WTC11 (cell line): Measurements from ENCODE around the gene NFAM1. TPM values are rescaled to one million over a fixed set of nuclear protein-coding genes. Genes with fewer than 3 reads are reported as not detected.

Experiments used
- ATAC-seq: fragments of 200-7000 bp; cut with Tn5 transposase; 2 replicates; pipeline ENCODE4 v1.10.0; 2021; ENCODE audit warnings: mild to moderate bottlenecking, moderate library complexity
- CTCF ChIA-PET: fragments of 300-600 bp; sonication (Branson Sonifier 250); formaldehyde crosslinking; loops from one replicate; lab custom pipeline; 2021; ENCODE audit warnings: antibody characterized with exemption; lab: Charles Lee
- POLR2A ChIA-PET: fragments of 350-600 bp; sonication (Branson Sonifier 250); formaldehyde crosslinking; loops from one replicate; lab custom pipeline; 2021; ENCODE audit warnings: antibody characterized with exemption; lab: Charles Lee
- DNase-seq: peaks from one replicate; pipeline ENCODE4 v3.0.0; 2021; ENCODE audit warnings: low spot score
- H3K27ac Mint-ChIP-seq: 2 replicates; pipeline ENCODE4 v1.8.0; 2021; ENCODE audit warnings: mixed read lengths
- H3K27me3 Mint-ChIP-seq: 2 replicates; pipeline ENCODE4 v1.8.0; 2021; ENCODE audit warnings: low read depth, mild to moderate bottlenecking, moderate library complexity, mixed read lengths
- H3K36me3 Mint-ChIP-seq: 2 replicates; pipeline ENCODE4 v1.8.0; 2021; ENCODE audit warnings: mixed read lengths
- H3K4me1 Mint-ChIP-seq: 2 replicates; pipeline ENCODE4 v1.8.0; 2022; ENCODE audit warnings: mixed read lengths
- H3K4me3 Mint-ChIP-seq: 2 replicates; pipeline ENCODE4 v1.8.0; 2021; ENCODE audit warnings: mild to moderate bottlenecking, moderate library complexity, mixed read lengths
- H3K9me3 Mint-ChIP-seq: 2 replicates; pipeline ENCODE4 v1.8.0; 2021; ENCODE audit warnings: mixed read lengths
- CBFB ChIP-seq: sonication (generic); formaldehyde crosslinking; IDR thresholded peaks from 2 replicates; pipeline ENCODE4 v1.8.1; 2022; ENCODE audit warnings: mild to moderate bottlenecking, low read depth, missing genetic modification reagents
- CREM ChIP-seq: sonication (generic); formaldehyde crosslinking; IDR thresholded peaks from 2 replicates; pipeline ENCODE4 v1.8.1; 2022; ENCODE audit warnings: mild to moderate bottlenecking, missing genetic modification reagents, moderate library complexity
- ESRRA ChIP-seq: sonication (generic); formaldehyde crosslinking; IDR thresholded peaks from 2 replicates; pipeline ENCODE4 v1.8.1; 2022; ENCODE audit warnings: mild to moderate bottlenecking, missing genetic modification reagents, borderline replicate concordance
- GRHL2 ChIP-seq: fragments of 250-450 bp; sonication (Bioruptor Pico); IDR thresholded peaks from 2 replicates; pipeline ENCODE4 v1.8.0; 2022; ENCODE audit warnings: mild to moderate bottlenecking, moderate library complexity; ENCODE audit not compliant: insufficient replicate concordance, severe bottlenecking
- GTF2I ChIP-seq: fragments of 250-450 bp; sonication (Bioruptor Pico); conservative IDR thresholded peaks from 2 replicates; pipeline ENCODE4 v1.4.0; 2021; ENCODE audit warnings: mild to moderate bottlenecking
- IRF2 ChIP-seq: sonication (generic); formaldehyde crosslinking; IDR thresholded peaks from 2 replicates; pipeline ENCODE4 v1.8.0; 2022; ENCODE audit warnings: low read depth, missing genetic modification reagents, borderline replicate concordance
- JUN ChIP-seq: sonication (generic); formaldehyde crosslinking; IDR thresholded peaks from 2 replicates; pipeline ENCODE4 v1.8.0; 2023; ENCODE audit warnings: mild to moderate bottlenecking, missing genetic modification reagents
- MXD4 ChIP-seq: fragments of 250-450 bp; sonication (Bioruptor Pico); IDR thresholded peaks from 2 replicates; pipeline ENCODE4 v1.8.0; 2021; ENCODE audit warnings: mild to moderate bottlenecking, moderate library complexity, borderline replicate concordance
- NFE2L1 ChIP-seq: sonication (generic); formaldehyde crosslinking; IDR thresholded peaks from 2 replicates; pipeline ENCODE4 v1.8.1; 2023; ENCODE audit warnings: missing genetic modification reagents
- TCF7 ChIP-seq: sonication (generic); formaldehyde crosslinking; IDR thresholded peaks from 2 replicates; pipeline ENCODE4 v1.8.0; 2022; ENCODE audit warnings: mild to moderate bottlenecking, low read depth, missing genetic modification reagents, moderate library complexity
- TEAD1 ChIP-seq: sonication (generic); formaldehyde crosslinking; IDR thresholded peaks from 2 replicates; pipeline ENCODE4 v1.8.0; 2022; ENCODE audit warnings: mild to moderate bottlenecking, missing genetic modification reagents
- TP53 ChIP-seq: sonication (generic); formaldehyde crosslinking; IDR thresholded peaks from 2 replicates; pipeline ENCODE4 v1.8.1; 2023; ENCODE audit warnings: mild to moderate bottlenecking, missing genetic modification reagents
- ZNF232 ChIP-seq: sonication (generic); formaldehyde crosslinking; IDR thresholded peaks from 2 replicates; pipeline ENCODE4 v1.8.0; 2022; ENCODE audit warnings: mild to moderate bottlenecking, missing genetic modification reagents
- ZNF671 ChIP-seq: fragments of 250-450 bp; sonication (Bioruptor Pico); IDR thresholded peaks from 2 replicates; pipeline ENCODE4 v1.8.0; 2021; ENCODE audit warnings: mild to moderate bottlenecking
- total RNA-seq: library from RNA; stranded (reverse); gene quantifications from 3 replicates; pipeline ENCODE4 v1.2.3, GENCODE V29; 2021
- TF ChIP-seq, protein P1 (sequence below): sonication (generic); formaldehyde crosslinking; IDR thresholded peaks from 2 replicates; pipeline ENCODE4 v1.8.1; 2023; ENCODE audit warnings: mild to moderate bottlenecking, missing genetic modification reagents, borderline replicate concordance
- TF ChIP-seq, protein P2 (sequence below): sonication (generic); formaldehyde crosslinking; IDR thresholded peaks from 2 replicates; pipeline ENCODE4 v1.8.1; 2022; ENCODE audit warnings: missing genetic modification reagents, borderline replicate concordance
- TF ChIP-seq, protein P3 (sequence below): fragments of 250-450 bp; sonication (Bioruptor Pico); IDR thresholded peaks from 2 replicates; pipeline ENCODE4 v1.9.0; 2021; ENCODE audit warnings: mild to moderate bottlenecking
- TF ChIP-seq, protein P4 (sequence below): sonication (generic); formaldehyde crosslinking; IDR thresholded peaks from 2 replicates; pipeline ENCODE4 v1.8.1; 2023; ENCODE audit warnings: mild to moderate bottlenecking, missing genetic modification reagents, moderate library complexity
- TF ChIP-seq, protein P5 (sequence below): sonication (generic); formaldehyde crosslinking; IDR thresholded peaks from 2 replicates; pipeline ENCODE4 v1.8.0; 2022; ENCODE audit warnings: mild to moderate bottlenecking, missing genetic modification reagents

The NFAM1 gene
- total RNA-seq, 1 experiment from 2014 or later = 1.6 TPM

DNA sequence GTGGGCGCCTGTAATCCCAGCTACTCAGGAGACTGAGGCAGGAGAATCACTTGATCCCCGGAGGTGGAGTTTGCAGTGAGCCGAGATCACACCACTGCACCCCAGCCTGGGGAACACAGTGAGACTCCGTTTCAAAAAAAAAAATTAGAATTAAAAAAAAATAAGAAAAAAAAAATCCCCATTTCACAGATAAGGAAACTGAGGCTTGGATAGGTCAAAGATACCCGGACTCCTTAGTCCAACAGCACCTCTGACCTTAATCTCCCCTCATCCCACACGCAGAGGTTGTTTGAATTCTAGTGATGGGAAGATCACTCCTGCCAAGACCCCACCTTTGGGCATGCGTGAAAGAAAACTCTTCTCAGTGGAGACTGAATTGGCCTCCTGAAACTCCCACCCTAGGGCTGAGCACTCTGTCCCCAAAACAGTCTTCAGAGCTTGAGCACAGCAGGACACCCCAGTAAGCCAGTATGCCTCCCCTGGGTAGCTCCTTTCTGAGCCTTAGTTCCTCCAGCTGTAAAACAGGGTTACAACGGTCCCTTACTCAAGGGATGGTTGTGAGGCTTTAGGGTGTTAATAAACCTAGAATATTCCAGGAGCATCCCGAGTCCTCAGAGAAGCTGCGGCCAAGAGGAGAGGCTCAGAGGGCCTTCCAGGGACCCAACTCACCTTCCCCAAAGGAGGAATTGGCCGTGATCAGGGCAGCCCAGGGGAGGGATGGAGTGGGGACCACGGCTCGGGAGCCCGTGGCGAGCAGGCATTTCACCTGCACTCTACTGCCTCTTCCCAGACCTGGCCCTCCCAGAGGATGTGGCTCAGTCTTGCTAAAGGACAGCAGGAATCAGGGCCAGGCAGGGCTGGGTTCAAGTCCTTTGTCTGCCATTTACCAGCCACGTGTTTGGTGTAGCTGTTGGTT lies 73.3 kb downstream of the NFAM1 start:
- Mint-ChIP-seq H3K27me3 (peaks cover 8% of the 10 kb centered on the region; the same call in 1 of the 2 replicates), H3K4me1 (peaks cover 17% of the 10 kb centered on the region), H3K9me3 (no peaks in the 10 kb centered on the region), H3K36me3 (peaks cover 3% of the 10 kb centered on the region; the same call in 1 of the 2 replicates), H3K4me3 (no peak overlapping the region), H3K27ac (no peak overlapping the region)
- DNase-seq (no peak), ATAC-seq (no peak; the same call in 1 of the 2 replicates)
- TF ChIP-seq ESRRA (CRISPR knock-in tag) = no peak
- TF ChIP-seq, protein P1, sequence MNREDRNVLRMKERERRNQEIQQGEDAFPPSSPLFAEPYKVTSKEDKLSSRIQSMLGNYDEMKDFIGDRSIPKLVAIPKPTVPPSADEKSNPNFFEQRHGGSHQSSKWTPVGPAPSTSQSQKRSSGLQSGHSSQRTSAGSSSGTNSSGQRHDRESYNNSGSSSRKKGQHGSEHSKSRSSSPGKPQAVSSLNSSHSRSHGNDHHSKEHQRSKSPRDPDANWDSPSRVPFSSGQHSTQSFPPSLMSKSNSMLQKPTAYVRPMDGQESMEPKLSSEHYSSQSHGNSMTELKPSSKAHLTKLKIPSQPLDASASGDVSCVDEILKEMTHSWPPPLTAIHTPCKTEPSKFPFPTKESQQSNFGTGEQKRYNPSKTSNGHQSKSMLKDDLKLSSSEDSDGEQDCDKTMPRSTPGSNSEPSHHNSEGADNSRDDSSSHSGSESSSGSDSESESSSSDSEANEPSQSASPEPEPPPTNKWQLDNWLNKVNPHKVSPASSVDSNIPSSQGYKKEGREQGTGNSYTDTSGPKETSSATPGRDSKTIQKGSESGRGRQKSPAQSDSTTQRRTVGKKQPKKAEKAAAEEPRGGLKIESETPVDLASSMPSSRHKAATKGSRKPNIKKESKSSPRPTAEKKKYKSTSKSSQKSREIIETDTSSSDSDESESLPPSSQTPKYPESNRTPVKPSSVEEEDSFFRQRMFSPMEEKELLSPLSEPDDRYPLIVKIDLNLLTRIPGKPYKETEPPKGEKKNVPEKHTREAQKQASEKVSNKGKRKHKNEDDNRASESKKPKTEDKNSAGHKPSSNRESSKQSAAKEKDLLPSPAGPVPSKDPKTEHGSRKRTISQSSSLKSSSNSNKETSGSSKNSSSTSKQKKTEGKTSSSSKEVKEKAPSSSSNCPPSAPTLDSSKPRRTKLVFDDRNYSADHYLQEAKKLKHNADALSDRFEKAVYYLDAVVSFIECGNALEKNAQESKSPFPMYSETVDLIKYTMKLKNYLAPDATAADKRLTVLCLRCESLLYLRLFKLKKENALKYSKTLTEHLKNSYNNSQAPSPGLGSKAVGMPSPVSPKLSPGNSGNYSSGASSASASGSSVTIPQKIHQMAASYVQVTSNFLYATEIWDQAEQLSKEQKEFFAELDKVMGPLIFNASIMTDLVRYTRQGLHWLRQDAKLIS (CRISPR knock-in tag) = no peak
- no peak for TF ChIP-seq ZNF232
- TF ChIP-seq TCF7 (CRISPR knock-in tag) = no peak
- TF ChIP-seq IRF2 (CRISPR knock-in tag) = no peak
- TF ChIP-seq, protein P2, sequence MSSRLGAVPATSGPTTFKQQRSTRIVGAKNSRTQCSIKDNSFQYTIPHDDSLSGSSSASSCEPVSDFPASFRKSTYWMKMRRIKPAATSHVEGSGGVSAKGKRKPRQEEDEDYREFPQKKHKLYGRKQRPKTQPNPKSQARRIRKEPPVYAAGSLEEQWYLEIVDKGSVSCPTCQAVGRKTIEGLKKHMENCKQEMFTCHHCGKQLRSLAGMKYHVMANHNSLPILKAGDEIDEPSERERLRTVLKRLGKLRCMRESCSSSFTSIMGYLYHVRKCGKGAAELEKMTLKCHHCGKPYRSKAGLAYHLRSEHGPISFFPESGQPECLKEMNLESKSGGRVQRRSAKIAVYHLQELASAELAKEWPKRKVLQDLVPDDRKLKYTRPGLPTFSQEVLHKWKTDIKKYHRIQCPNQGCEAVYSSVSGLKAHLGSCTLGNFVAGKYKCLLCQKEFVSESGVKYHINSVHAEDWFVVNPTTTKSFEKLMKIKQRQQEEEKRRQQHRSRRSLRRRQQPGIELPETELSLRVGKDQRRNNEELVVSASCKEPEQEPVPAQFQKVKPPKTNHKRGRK (CRISPR knock-in tag) = no peak
- TF ChIP-seq, protein P3, sequence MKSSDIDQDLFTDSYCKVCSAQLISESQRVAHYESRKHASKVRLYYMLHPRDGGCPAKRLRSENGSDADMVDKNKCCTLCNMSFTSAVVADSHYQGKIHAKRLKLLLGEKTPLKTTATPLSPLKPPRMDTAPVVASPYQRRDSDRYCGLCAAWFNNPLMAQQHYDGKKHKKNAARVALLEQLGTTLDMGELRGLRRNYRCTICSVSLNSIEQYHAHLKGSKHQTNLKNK = no peak
- no peak for TF ChIP-seq MXD4 (CRISPR knock-in tag)
- no peak for TF ChIP-seq ZNF671 (CRISPR knock-in tag)
- no peak for TF ChIP-seq CREM (CRISPR knock-in tag)
- no peak for TF ChIP-seq TP53 (CRISPR knock-in tag)
- TF ChIP-seq GTF2I = no peak
- TF ChIP-seq, protein P4, sequence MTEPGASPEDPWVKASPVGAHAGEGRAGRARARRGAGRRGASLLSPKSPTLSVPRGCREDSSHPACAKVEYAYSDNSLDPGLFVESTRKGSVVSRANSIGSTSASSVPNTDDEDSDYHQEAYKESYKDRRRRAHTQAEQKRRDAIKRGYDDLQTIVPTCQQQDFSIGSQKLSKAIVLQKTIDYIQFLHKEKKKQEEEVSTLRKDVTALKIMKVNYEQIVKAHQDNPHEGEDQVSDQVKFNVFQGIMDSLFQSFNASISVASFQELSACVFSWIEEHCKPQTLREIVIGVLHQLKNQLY (CRISPR knock-in tag) = no peak
- TF ChIP-seq, protein P5, sequence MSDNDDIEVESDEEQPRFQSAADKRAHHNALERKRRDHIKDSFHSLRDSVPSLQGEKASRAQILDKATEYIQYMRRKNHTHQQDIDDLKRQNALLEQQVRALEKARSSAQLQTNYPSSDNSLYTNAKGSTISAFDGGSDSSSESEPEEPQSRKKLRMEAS (CRISPR knock-in tag) = no peak
- no peak for TF ChIP-seq GRHL2 (CRISPR knock-in tag)
- TF ChIP-seq TEAD1 = no peak
- TF ChIP-seq JUN (CRISPR knock-in tag) = no peak
- TF ChIP-seq NFE2L1 (CRISPR knock-in tag) = no peak
- no peak for TF ChIP-seq CBFB (CRISPR knock-in tag)
- ChIA-PET POLR2A (interaction anchor here (0.5 to 1.2 kb wide), 3 partner anchors 9 to 13 kb away, joined by 3 to 4 read pairs (median 3); no protein-coding TSS in a partner anchor), CTCF (interaction anchor here (0.9 to 2.2 kb wide), 6 partner anchors 12 to 190 kb away, joined by 3 to 10 read pairs (median 4); no protein-coding TSS in a partner anchor)
